HG03520 (cell line): ENCODE results near the gene RNF168.
"Not testable (repeated sequence)": the region's sequence is repeated elsewhere in the genome, so short reads cannot be mapped to it uniquely, and the experiment has no call there.

ENCODE experiments used
- ATAC-seq: cut with Tn5 transposase; IDR thresholded peaks from one replicate; pipeline ENCODE4 v1.9.1; 2021; ENCODE audit warnings: mild to moderate bottlenecking, moderate library complexity; ENCODE audit not compliant: unreplicated experiment

RNF168 gene, protein sequence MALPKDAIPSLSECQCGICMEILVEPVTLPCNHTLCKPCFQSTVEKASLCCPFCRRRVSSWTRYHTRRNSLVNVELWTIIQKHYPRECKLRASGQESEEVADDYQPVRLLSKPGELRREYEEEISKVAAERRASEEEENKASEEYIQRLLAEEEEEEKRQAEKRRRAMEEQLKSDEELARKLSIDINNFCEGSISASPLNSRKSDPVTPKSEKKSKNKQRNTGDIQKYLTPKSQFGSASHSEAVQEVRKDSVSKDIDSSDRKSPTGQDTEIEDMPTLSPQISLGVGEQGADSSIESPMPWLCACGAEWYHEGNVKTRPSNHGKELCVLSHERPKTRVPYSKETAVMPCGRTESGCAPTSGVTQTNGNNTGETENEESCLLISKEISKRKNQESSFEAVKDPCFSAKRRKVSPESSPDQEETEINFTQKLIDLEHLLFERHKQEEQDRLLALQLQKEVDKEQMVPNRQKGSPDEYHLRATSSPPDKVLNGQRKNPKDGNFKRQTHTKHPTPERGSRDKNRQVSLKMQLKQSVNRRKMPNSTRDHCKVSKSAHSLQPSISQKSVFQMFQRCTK

DNA sequence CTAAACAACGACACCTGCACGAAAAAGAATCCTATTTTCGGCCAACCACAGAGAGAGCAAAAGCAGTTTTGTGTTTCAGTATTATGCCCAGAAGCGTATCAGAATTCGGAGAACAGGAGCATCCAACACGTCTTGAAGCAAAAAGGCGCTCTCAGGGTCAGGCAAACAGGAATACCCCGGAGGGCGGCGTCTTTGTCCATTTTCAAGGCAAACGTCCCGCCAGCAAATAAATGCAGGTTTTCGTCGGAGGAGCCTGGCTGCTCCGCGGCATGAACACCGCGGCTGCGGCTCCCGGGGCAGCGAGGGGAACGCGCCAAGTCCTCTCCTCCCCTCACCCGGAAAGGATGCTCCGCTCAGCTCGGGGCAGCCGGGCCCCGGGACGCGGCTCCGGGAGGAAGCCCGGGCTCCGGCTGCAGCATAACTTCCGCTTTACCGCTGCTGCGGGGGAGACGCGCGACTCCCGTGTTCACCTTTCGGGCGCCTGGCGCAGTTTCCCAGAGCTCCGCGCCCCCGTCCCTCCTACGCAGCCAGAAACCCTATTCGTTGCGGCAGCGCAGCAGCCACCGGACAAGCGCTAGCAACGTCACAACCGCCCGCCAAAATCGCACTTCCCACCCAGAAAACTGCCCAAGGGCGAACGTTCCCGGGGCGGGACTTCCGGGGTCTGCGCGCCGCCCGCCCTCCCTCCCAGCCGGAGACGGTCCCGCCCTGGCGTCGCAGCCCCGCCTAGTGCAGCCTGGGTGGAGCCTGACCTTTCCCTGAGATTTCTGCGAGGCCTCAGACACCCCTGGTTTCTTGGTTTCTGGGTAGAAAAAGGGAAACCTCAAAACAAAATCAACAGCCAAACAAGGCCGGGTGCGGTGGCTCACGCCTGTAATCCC is at the start of gene RNF168:
Gene RNF168 (minus strand): TSS at position 573 of the 881 bp plus-strand sequence. CDS start 595 bp downstream, outside the sequence.
- ATAC-seq = peak; percentile 75

DNA sequence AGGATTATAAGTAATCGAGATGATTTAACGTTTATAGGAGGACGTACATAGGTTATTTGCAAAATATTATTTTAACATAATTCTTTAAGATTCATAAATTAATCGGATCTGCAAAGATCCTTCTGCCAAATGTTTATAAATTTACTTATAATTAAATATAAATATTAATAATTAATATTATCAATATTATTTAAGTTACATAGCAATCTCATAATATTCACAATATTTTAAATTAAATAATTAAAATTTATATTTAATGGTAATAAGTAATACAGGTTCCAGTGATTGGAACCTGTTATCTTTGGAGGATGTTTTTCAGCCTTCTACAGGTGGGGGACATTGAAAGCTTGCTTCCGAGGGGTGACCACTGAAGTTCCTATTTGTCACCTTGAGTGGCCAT is 48.7 kb upstream of the RNF168 start:
- ATAC-seq = no peak

DNA sequence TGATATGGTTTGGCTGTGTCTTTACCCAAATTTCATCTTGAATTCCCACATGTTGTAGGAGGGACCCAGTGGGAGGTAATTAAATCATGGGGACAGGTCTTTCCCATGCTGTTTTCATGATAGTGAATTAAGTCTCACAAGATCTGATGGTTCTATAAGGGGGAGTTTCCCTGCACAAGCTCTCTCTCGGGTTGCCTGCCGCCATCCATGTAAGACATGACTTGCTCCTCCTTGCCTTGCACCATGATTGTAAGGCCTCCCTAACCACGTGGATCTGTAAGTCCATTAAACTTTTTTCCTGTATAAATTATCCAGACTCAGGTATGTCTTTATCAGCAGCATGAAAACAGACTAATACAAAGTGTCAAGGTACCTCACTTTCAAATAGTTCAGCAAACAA is 46.6 kb upstream of the RNF168 start:
- ATAC-seq = not testable (repeated sequence)

DNA sequence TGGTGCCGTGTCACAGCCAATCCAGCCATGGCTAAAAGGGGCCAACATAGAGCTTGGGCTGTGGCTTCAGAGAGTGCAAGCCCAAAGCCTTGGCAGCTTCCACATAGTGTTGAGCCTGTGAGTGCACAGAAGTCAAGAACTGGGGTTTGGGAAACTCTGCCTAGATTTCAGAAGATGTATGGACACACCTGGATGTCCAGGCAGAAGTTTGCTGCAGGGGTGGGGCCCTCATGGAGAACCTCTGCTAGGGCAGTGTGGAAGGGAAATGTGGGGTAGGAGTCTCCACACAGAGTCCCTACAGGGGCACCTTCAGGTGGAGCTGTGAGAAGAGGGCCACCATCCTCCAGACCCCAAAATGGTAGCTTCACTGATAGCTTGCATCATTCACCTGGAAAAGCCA is 45.7 kb upstream of the RNF168 start:
- ATAC-seq = not testable (repeated sequence)

DNA sequence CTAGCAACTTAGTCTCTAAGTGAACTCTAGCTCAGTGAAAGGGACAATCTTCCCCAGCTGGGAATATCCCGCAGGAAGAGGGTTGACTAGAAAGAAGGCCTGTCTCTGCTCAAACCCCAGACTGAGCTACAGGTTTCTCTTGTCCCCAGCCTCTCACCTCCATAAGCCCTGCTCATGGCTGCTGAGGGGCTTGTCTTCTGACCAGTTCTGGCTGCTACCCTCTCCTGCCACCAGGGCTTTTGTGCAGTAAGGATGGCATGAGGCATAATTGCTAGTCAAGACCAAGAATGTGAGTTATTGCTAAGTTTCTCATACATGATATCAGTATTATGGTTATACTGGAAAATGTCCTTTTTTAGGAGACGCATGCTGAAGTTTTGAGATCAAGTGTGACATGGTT is 43.5 kb upstream of the RNF168 start:
- ATAC-seq = no peak

DNA sequence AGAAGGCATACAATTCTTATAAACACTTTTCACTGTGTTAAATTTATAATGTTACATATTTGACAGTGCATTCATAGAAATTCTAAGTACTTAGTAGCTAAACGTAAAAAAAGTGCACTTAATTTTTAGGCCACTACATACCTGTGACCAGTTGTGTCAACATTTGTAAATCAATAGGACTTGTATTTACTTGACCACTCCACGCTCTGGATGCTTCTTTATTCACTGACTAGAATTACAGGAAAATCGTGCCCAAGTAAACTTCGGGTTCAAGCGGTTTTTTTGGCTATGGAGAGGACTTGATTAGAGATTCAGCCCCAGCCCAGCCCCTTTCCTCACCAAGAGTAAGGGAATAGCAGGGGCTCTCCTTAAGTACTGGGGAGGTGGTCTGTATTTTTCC is 43.0 kb upstream of the RNF168 start:
- no peak for ATAC-seq

DNA sequence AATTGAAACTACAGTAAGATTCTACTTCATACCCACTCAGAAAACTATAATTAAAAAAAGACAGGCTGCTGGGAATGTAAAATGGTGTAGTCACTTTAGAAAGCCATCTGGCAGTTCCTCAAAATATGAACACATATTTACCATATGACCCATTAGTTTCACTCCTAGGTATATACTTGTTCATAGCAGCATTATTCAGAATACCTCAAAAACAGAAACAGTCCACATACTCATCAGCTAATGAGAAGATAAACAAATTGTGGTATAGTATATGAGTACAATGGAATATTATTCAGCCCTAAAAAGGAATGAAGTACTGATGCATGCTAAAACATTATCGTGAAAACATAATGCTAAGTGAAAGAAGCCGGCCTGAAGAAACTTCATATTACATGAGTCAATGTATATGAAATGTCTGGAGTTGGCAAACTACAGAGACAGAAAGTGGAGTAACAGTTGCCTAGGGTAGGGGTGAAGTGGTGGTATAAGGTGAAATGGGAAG is 41.0 kb upstream of the RNF168 start:
- no peak for ATAC-seq

DNA sequence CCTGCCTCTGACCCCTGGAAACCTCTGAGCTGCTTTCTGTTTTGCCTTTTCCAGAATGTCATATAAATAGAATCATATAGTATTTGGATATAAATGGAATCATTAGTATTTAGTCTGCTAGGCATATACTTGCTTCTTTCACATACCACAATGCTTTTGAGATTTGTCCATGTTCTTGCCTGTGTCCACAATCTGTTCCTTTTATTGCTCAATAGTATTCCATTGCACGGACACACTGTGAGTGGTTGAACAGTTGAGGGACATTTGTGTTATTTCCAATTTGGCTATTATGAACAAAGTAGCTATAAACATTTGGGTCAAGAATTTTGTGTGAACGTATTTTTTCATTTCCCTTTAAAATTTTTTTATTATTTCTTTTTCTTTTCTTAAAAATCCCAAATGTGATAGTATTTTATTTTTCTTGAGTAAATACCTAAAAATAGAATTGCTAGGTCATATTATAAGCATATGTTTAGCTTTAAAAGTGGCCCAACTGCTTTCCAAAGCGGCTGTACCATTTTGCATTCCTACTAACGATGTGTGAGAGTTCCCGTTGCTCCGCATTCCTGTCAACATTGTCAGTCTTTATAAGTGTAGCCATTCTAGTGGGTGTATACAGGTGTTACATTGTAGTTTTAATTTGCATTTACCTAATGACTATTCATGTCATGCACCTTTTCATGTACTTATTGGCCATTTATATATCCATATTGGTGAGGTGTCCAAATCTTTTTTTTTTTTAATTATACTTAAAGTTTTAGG is 38.3 kb upstream of the RNF168 start:
- ATAC-seq = no peak

DNA sequence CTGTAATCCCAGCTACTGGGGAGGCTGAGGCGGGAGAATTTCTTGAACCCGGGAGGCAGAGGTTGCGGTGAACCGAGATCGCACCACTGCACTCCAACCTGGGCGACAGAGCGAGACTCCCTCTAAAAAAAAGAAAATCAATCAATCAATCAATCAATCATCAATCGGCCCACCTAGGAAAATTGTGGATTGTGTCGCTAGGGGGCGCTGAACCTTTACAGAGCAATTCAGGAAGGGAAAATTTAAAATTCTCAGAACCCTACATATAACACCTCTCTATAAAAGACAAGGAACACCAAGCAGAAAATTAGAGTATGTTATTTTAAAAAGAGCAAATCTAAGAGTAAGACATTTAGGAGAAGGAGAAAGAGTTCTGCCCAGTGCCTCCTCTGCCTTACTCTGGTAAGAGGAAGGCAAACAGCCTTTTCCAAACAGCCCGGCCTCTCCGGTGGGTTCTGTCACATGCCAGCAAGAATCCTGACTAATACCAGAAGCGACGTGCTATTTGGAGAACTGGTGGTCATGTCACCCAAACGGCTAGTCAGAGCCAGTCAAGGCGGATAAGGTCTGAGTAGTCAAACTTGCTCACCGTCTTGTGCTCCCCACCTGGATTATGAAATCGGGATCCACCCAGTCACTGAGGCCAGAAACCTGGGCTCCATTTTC is 33.9 kb upstream of the RNF168 start:
- no peak for ATAC-seq

DNA sequence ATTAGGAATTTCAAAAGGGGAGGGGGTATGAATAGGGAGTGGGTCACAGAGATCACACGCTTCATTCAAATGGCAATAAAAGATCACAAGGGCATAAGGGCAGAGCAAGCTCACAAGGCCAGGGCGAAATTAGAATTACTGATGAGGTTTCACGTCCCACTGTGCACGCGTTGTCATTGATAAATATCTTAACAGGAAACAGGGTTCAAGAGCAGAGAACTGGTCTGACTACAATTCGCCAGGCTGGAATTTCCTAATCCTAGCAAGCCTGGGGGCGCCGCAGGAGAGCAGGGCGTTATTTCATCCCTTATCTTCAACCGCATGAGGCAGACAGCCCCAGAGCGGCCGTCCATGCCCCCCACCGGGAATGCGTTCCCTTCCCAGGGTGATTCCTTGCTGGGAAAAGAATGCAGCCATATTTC is 29.7 kb upstream of the RNF168 start:
- ATAC-seq = no peak

DNA sequence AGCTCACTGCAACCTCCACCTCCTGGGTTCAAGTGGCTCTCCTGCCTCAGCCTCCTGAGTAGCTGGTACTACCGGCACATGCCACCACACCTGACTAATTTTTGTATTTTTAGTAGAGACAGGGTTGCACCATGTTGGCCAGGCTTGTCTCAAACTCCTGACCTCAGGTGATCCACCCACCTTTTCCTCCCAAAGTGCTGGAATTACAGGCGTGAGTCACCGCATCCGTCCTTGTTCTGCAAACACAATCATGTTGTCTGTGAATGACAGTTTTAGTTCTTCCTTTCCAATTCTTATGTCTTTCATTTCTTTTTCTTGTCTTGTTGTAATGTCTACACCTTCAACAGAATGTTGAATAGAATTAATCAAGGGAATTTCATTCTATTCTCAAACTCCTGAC is 27.9 kb upstream of the RNF168 start:
- no peak for ATAC-seq

DNA sequence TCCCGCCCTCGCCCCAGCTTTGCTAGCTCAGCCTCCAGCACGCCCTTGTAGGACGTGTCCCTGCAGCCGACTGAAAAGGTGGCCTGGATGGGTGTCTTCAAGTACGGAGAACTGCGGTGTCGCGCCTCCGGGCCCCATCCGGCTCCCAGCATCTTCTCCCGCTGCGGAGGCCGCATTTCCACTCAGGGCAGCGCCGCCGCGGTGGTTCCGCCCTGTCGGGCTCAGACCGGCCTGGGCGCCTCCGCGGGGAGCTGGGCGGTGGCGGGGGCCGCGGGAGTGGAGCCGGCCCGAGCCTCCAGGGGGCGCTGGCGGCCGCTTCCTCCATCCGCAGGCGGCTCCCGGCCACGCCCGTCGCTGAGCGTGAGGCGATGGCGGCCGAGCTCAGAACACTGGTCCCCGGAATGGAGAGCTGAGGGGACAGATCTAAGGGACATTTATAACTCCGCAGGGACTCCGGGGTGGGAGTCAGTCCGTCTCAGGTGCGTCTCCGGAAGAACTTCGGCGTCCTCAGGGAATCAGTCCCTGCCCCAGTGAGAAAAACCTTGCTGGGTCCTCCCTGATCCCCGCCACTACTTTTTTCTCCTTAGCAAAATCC is 25.2 kb upstream of the RNF168 start:
- peak; percentile 73 for ATAC-seq

DNA sequence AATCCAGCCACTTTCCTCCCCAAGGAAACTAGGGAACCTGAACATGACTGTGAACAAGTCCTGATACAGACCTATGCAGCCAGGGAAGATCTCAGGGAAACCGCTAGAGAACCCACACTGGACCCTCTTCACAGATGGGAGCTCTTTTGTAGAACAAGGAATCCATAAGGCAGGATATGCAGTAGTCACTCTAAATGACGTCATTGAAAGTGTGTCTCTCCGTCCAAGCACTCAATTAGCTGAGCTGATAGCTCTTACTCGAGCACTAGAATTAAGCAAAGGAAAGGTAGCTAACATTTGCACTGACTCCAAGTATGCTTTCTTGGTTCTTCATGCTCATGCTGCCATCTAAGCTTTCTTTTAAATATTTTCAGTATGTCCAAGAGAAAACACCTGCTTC is 21.6 kb upstream of the RNF168 start:
- no peak for ATAC-seq

DNA sequence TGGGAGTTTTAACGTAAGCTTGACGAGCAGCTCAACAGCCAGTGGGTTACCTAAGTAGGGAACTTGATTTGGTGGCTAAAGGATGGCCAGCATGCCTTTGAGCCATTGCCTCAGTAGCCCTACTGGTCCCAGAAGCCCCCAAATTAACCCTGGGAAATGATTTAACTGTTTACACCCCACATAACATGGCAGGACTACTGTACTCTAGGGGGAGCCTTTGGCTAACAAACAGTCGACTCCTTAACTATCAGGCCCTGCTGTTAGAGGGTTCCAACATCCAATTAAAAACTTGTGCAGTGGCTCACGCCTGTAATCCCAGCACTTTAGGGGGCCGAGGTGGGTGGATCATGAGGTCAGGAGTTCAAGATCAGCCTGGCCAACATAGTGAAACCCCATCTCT is 21.0 kb upstream of the RNF168 start:
- ATAC-seq = no peak

DNA sequence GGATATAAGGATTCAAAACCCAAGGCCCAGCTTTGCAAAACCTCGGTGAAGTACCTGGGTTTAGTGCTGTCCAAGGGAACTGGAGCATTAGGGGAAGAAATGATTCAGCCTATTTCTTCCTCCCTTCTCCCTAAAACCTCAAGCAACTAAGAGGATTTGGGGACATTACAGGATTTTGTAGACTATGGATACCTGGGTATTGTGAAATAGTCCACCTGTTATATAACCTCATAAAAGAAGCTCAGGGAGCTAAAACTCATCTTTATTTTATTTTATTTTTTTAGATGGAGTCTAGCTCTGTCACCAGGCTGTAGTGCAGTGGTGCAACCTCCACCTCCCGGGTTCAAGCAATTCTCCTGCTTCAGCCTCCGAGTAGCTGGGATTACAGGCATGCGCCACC is 20.3 kb upstream of the RNF168 start:
- no peak for ATAC-seq

DNA sequence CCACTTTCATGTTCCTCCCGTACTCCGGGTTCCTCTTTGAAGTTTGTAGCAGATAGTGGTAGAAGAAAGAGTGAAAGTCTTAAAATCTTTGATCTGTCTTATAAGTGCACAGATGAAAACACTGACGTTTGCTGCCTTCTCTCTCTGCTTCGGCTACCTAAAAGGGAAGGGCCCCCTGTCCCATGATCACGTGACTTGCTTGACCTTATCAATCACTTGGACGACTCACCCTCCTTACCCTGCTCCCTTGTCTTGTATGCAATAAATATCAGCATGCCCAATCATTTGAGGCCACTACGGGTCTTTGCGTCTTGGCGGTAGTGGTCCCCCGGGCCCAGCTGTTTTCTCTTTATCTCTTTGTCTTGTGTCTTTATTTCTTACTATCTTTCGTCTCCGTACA is 17.7 kb upstream of the RNF168 start:
- ATAC-seq = not testable (repeated sequence)

DNA sequence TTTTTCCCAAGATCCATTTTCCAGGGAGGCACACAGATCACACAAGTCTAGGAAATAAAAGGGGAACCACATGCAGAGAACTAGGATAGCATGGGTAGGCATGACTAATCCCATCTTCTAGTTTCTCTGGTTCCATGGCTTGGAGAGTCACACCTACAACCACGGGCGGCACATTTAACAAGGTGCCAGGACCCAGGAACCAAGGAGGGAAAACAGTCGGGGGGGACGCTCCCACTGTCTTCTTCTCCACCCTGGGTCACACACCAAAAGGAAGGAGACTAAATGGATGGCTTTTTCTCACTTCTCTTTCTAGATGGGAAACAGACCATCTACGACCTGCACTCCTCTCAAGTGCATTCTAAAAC is 16.1 kb upstream of the RNF168 start:
- no peak for ATAC-seq

DNA sequence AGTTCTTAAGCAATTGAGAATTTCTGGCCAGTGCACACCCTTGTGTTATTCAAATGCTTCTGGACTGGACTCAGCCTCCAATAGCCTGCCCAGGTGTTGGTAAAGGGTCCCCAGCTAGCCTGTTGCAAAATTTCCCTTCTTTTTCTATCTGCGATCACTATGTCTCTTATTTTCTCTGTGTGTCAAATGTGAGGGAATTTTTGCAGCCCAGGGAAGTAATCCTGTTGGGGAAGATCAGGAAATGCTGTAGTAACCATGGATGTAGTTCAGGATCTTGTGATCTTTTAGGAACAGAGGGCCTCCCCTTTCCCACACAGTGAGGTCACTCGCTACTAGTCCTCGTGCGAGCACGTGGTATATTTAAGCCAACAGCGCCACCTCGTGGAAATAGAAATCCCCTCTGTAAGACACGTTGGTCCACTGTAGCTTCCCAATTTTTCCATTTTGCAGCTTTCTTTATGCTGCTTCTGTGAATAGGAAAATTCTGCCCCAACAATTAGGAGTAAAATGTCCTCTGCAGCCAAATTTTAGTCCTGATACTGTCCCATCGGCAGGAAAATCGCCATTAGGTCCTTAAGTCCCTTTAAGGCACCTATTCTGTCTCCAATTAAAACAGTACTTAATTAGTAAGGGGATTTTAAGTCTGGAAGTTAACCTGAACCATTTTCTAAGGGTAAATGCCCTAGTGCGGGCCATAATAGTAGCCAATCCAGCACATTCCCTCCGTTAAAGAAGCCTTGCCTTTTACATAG is 15.6 kb upstream of the RNF168 start:
- no peak for ATAC-seq

DNA sequence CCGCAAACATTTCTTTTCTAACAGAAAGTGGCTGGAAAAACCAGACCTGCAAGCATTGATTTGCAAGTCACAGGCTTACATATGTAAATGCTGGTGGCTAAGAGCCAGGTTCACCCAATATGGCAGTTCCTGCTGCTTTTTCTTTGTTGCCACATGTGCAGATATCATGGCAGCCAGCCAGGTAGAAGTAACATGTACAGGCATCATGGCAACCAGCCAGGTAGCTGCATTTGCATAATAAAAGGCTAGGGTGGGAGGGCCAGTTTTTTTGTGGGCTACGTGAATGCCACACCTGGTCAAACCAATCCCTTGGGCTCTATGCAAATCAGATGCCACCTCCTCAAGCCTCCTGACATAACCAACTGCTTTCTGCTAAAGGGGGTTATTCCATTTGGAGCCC is 14.4 kb upstream of the RNF168 start:
- no peak for ATAC-seq
